ENCODE data around the gene IRF9.

IRF9 gene

DNA sequence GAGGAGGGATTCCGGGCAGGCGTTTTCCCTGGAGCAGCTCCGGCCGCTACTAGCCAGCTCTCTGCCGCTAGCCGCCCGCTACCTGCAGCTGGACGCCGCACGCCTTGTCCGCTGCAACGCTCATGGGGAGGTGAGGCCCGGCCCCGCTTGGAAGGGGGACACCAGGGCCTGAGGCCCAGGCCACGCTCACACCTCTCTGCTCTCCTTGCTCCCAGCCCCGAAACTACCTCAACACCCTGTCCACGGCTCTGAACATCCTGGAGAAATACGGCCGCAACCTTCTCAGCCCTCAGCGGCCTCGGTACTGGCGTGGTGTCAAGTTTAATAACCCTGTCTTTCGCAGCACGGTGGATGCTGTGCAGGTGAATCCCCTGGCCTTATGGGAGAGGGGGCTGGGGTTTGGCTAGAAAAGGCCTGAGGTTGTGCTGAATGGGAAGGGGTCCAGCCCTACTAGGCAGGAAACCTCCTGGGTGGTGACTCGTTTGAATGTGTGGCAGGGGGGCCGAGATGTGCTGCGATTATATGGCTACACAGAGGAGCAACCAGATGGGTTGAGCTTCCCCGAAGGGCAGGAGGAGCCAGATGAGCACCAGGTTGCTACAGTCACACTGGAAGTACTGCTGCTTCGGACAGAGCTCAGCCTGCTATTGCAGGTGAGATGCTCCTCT lies 13.2 kb upstream of the IRF9 start:
- DNase-seq (ENCODE audit: low read depth), result no peak

DNA sequence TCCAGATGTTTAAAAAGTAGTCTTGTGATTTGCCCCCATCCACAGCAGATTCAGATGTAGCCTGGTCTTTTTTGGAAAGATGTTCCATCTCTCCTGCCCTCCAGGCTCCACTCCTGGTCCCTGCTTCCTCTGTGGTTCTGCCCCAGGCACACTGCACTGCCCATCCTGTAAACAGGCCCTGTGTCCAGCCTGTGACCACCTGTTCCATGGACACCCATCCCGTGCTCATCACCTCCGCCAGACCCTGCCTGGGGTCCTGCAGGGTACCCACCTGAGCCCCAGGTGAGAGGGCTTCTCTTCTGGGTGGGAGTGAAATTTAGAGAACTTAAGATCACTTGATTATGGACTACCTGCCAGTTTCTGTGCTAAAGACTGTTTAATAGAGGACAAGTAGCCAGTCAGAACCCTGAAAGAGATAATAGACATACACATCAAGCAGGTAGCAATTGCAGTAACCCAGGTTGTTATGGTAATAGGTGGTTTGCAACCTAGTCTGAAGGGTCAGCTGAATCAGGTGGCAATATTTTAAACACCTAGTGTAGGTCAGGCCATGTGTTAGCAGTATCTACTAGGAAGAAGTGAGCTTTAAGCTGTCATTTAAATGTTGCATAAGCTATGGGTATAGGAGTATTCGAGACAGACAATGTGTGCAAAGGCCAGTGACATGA lies 11.6 kb upstream of the IRF9 start:
- DNase-seq (ENCODE audit: low read depth), result no peak

DNA sequence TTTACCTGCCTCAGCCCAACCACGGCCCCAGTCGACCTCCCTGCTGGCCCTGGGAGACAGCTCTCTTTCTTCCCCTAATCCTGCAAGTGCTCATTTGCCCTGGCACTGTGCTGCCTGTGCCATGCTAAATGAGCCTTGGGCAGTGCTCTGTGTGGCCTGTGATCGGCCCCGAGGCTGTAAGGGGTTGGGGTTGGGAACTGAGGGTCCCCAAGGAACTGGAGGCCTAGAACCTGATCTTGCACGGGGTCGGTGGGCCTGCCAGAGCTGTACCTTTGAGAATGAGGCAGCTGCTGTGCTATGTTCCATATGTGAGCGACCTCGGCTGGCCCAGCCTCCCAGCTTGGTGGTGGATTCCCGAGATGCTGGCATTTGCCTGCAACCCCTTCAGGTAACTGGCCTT lies 11.0 kb upstream of the IRF9 start:
- DNase-seq (ENCODE audit: low read depth), result no peak

DNA sequence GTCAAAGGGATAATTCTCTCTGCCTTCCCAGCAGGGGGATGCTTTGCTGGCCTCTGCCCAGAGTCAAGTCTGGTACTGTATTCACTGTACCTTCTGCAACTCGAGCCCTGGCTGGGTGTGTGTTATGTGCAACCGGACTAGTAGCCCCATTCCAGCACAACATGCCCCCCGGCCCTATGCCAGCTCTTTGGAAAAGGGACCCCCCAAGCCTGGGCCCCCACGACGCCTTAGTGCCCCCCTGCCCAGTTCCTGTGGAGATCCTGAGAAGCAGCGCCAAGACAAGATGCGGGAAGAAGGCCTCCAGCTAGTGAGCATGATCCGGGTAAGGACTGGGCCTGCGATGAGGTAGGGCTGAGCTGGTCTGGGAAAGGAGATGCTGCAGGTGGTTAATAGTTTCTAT lies 10.5 kb upstream of the IRF9 start:
- no peak for DNase-seq (ENCODE audit: low read depth)

DNA sequence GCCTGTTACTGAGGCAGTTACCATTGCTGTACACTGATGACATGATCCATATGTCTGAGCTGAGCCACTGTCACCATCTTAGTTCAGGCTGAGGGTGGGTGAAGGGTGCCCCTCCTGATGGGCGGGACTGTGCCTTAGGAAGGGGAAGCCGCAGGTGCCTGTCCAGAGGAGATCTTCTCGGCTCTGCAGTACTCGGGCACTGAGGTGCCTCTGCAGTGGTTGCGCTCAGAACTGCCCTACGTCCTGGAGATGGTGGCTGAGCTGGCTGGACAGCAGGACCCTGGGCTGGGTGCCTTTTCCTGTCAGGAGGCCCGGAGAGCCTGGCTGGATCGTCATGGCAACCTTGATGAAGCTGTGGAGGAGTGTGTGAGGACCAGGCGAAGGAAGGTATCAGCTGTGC lies 10.1 kb upstream of the IRF9 start:
- no peak for DNase-seq (ENCODE audit: low read depth)

DNA sequence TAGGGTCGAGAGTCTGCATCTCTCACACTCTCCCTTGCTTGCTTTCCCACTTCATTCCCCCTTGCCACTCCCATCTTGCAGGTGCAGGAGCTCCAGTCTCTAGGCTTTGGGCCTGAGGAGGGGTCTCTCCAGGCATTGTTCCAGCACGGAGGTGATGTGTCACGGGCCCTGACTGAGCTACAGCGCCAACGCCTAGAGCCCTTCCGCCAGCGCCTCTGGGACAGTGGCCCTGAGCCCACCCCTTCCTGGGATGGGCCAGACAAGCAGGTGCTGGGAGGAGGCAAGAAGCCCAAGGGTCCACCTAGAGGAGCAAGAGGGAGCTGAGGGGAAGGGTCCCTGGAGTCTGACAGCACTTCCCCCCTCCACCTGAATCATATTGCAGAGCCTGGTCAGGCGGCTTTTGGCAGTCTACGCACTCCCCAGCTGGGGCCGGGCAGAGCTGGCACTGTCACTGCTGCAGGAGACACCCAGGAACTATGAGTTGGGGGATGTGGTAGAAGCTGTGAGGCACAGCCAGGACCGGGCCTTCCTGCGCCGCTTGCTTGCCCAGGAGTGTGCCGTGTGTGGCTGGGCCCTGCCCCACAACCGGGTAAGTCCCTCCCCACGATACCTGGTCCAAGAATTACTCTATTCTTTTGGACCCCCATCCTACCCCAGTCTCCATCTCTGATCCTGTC lies 9.5 kb upstream of the IRF9 start:
- DNase-seq (ENCODE audit: low read depth), result no peak

DNA sequence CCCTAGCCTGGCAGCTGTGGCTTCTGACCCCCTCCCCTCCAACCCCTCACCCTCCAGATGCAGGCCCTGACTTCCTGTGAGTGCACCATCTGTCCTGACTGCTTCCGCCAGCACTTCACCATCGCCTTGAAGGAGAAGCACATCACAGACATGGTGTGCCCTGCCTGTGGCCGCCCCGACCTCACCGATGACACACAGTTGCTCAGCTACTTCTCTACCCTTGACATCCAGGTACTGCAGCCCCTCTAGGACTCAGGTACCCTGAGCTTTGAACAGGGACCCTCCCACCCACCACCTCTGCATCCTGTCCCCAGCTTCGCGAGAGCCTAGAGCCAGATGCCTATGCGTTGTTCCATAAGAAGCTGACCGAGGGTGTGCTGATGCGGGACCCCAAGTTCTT lies 6.0 kb upstream of the IRF9 start:
- DNase-seq (ENCODE audit: low read depth), result no peak

DNA sequence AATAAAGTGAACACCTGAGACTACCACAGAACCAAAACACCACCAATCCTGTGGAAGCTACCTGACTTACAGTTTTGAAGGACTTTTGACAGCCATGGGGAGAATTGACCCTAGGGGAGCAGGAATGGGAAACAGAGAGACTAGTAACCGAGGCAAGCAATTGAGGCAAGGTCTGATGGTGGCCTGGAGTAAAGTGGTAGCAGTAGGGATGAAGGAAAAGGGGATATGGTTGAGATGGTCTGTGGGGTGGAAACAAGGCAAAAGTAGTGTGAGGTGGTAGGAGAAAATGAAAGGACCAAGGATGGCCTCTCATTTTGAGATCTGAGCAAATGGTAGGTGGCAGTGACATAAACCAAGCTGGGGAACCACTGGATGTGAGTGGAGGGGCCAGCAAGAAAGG lies 4.2 kb upstream of the IRF9 start:
- DNase-seq (ENCODE audit: low read depth), result no peak

DNA sequence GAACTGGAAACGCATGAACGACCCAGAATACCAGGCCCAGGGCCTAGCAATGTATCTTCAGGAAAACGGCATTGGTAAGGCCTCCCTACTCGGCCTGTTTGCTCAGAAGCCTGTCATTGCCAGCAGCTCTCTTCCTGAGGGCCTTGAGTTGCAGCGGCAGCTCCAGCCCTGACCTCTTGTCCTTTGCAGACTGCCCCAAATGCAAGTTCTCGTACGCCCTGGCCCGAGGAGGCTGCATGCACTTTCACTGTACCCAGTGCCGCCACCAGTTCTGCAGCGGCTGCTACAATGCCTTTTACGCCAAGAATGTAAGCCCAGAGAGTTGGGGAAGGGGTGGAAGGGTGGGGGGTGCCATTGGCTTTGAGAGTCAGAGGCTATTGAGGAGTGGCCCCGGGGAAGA lies 3.7 kb upstream of the IRF9 start:
- no peak for DNase-seq (ENCODE audit: low read depth)

DNA sequence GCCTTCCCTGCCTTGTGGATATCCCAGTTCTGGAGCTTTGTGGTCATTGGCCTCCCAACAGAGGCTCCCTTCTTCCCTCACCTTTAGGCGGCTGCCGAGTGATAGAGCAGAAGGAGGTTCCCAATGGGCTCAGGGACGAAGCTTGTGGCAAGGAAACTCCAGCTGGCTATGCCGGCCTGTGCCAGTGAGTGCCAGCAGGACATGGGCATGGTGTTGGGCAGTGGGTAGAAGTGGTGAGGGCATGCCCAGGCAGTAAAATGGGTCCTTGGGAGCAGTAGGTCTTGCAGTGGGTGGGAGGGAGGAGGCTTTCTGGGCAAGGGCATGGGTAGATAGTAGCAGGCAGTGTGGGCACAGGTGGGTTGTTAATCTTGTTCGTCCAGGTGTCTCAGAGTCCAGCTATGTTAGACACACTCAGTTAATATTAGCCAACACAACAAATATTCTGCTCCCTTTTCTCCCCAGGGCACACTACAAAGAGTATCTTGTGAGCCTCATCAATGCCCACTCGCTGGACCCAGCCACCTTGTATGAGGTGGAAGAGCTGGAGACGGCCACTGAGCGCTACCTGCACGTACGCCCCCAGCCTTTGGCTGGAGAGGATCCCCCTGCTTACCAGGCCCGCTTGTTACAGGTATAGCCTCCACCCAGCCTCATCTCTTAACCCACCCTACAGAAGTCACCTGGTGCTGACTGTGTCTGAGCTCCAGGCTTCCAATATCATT lies 1.1 kb upstream of the IRF9 start:
- DNase-seq (ENCODE audit: low read depth), result no peak

DNA sequence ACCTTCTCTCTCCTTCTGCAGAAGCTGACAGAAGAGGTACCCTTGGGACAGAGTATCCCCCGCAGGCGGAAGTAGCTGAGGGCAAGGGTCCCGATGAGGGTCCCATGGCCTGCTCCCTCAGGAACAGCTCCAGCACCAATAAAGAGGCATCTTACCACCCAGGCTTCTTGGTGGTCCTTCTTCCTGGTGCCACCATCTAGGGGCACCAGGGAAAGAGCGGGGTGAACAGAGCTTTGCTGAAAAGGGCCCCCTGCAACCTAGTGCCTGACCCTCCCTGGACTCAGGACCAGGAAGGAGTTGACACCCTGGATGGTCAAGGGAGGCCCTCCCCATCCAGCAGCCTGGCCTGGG lies 591 bp upstream of the IRF9 start:
- DNase-seq (ENCODE audit: low read depth), result no peak

DNA sequence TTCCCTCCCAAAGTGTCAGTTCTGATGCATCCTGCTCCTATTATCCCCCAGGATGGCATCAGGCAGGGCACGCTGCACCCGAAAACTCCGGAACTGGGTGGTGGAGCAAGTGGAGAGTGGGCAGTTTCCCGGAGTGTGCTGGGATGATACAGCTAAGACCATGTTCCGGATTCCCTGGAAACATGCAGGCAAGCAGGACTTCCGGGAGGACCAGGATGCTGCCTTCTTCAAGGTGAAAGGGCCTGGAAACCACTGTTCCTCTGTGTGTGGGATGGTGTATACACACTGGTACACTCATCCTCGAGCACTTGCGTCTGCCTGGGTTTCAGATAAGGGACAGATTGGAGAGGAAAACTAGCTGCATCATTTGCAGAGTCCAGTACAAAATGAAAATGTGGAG lies 1.0 kb downstream of the IRF9 start:
- DNase-seq (ENCODE audit: low read depth), result no peak

DNA sequence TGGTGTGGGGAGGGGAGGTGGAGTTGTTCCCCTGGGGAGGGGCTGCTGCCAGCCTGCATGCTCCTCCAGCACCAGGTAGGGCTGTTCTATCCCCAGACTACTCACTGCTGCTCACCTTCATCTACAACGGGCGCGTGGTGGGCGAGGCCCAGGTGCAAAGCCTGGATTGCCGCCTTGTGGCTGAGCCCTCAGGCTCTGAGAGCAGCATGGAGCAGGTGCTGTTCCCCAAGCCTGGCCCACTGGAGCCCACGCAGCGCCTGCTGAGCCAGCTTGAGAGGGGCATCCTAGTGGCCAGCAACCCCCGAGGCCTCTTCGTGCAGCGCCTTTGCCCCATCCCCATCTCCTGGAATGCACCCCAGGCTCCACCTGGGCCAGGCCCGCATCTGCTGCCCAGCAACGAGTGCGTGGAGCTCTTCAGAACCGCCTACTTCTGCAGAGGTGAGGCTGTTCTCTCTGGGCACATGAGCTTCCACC lies 3.5 kb downstream of the IRF9 start:
- no peak for DNase-seq (ENCODE audit: low read depth)

DNA sequence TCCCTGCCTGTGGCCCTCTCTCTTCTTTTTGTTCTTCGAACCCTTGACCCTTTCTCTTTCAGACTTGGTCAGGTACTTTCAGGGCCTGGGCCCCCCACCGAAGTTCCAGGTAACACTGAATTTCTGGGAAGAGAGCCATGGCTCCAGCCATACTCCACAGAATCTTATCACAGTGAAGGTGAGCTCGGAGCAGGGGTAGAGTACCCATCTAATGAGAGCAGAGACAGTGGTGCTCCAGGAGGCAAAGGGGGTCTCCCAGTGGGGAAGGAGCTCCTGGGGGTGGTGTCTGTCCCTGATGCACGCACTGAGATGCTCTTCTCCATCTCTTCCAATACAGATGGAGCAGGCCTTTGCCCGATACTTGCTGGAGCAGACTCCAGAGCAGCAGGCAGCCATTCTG lies 4.7 kb downstream of the IRF9 start:
- no peak for DNase-seq (ENCODE audit: low read depth)

DNA sequence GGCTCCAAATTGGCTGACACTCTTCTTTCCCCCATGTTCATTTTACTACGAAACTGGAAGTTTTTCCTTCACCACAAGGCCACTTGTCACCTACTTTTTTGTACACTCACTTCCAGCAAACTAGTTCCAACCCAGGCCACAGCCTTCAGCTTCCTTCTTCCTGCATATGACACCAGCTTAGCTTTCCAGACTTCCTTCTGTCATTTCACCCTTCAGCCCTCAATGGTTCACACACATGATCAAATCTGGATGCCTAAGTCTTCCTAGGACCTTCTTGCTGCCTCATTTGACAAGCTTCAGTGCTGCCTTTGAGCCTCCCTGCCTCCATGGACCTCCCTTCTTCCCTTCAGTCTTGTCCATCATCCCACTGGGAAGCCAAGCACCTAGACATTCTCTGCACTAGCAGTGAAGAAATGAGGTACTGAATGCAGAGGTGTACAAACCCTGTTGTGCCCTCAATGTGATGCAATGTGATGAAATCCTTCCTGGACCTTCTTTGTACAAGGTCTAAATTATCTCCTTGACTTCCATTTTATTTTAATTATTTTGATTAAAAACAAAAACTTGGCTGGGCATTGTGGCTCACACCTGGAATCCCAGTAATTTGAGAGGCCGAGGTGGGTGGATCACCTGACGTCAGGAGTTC lies 6.5 kb downstream of the IRF9 start:
- no peak for DNase-seq (ENCODE audit: low read depth)

DNA sequence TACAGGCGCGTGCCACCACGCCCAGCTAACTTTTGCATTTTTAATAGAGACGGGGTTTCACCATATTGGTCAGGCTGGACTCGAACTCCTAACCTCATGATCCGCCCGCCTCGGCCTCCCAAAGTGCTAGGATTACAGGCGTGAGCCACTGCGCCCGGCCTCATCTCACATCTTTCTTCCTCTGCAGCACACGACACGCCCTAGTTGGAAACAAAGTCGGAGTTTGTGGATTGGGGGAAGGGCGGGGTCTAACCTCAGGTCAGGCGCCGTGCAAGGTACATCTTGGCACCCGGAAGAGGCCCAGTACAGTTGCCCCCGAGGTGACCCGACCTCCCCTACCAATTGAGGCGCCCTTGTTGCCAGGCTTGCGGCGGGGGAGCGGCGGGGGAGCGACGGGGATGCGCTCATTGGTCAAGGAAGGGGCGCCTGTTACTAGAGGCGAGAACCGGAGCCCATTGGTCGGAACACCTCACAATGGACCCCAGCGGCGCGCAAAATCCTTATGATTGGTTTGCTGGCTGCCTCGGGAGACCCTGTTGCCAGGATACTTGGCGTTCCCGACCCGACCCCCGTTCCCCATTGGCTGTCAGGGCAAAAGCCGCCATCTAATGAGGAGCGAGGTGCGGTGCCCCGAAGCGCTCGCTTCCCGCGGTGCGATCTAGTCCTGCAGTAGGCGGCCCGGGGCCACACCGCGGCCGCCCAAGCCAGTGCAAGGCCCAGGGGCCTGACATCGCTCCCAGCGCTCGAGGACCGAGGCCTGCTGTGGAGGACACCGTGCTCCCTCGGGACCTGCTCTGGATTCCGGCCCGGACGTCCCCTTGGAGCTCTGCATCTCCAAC lies 10.6 kb downstream of the IRF9 start, which contains the start of gene REC8:
Gene REC8 (plus strand): TSS at position 659 of the 839 bp plus-strand sequence. CDS start 473 bp downstream, outside the sequence.
- DNase-seq (ENCODE audit: low read depth), result no peak

DNA sequence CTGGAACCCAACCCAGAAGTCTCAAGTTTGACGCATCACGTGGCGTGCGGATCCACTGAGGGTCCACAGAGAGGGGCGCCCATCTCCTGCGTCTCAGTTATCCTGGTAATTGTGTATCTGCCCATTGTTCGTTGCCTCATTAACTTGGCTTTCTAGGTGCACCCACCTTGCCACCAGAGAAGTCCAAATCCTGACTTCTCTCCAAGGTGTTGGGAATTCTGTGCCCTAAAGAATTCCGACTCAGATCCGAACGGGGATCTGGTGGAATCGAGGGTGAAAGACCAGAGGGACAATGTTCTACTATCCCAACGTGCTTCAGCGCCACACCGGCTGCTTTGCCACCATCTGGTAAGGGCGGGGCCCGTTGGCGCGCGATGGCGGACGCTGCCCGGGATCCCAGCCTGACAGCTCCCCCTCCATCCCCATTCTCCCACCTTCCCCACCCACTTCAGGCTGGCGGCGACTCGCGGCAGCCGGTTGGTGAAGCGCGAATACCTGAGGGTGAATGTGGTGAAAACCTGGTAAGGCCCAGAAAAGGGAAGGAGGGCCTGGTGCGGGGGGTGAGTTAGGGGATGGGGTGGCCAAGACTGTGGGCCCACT lies 11.3 kb downstream of the IRF9 start:
- DNase-seq (ENCODE audit: low read depth), result no peak

DNA sequence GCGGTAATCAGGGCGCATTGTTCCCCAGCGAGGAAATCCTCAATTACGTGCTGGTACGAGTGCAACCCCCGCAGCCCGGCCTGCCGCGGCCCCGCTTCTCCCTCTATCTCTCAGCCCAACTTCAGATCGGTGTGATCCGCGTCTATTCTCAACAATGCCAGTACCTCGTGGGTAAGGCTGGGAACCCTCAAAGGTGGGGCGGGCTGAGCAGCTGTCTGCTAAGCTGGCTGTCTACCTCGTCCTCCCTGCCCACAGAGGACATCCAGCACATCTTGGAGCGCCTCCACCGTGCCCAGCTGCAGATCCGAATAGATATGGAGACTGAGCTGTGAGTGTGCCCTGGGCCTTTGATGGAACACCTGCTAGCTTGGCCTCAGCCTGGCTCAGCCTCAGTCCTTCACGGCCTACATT lies 11.8 kb downstream of the IRF9 start:
- DNase-seq (ENCODE audit: low read depth), result no peak

DNA sequence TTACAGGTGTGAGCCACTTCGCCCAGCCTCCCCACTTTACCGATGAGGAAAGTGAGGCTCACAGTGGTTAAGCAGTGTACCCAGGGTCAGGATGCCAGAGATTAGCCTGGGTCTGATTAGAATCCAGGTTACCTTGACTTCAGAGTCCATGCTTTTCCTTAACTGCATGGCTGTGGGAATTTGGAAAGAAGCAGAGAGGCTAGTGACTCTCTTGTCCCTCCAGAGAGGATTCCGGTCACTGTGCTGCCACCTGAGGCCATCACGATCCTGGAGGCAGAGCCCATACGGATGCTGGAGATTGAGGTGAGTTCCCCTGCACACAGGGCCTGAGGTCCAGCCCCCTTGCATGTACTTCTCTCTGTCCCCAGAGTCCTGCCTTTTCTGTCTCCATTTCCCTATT lies 15.5 kb downstream of the IRF9 start:
- no peak for DNase-seq (ENCODE audit: low read depth)

DNA sequence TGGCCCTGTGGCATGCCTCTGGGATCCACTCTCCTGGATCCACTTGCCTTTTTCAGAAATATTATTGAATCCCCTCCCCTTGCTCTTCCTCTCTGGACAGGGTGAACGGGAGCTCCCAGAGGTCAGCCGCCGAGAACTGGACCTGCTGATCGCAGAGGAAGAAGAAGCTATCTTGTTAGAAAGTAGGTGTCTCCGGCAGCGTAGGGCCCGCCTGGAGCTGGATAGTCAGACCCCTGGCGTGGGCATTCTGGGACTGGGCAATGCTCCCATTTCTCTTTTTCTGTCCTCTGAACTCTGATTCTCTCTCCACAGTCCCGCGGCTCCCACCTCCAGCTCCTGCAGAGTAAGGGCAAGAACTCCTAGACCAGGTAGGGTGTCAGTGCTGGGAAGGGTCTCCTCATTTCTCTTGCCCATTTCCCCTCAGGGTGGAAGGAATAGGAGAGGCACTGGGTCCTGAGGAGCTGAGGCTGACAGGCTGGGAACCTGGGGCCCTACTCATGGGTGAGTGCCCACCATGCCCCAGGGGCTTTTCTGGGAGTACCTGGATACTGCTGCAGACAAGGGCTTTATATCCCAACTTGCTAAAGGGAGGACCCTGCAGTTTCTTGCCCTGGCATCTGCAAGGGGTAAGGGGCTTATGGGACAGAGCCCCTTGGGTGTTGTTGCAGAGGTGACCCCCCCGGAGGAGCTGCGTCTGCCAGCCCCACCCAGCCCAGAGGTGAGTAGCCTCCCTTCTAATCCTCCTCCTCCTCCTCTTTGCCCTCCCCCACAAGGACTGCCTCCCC lies 16.2 kb downstream of the IRF9 start:
- DNase-seq (ENCODE audit: low read depth), result no peak

All from GM04503 (cell line).